ENCODE measurements around the gene RPL18. TPM values are rescaled to one million over a fixed set of nuclear protein-coding genes. Genes with fewer than 3 reads are reported as not detected.

RPL18 gene
- total and polyA plus RNA-seq, 9 of the 15 experiments (the other 6 are each of a cell fraction or from before 2014, with no cell fraction given) = 312 to 2,635 (median 1,653) TPM

GRCh38 chr19:48588670-48589401, 30.1 kb downstream of the RPL18 start (continued):
- TF ChIP-seq RREB1 (CRISPR knock-in tag; IDR thresholded peaks at IDR 0.05) = no peak
- peak; percentile 51; the same call in 1 of the 2 replicates for TF ChIP-seq ZNF407 (IDR thresholded peaks at IDR 0.05; ENCODE audit: low read depth)
- peak; percentile 43; the same call in 1 of the 2 replicates for TF ChIP-seq LEF1 (IDR thresholded peaks at IDR 0.05)
- no peak for TF ChIP-seq SAFB2 (IDR thresholded peaks at IDR 0.05; ENCODE audit: borderline replicate concordance, low read depth, low read length, severe bottlenecking)
- no peak for TF ChIP-seq ZNF274 (IDR thresholded peaks at IDR 0.05; ENCODE audit: borderline replicate concordance, low read depth, low read length)
- TF ChIP-seq THAP12 (CRISPR knock-in tag; IDR thresholded peaks at IDR 0.05) = no peak
- TF ChIP-seq ZNF830 (CRISPR knock-in tag; IDR thresholded peaks at IDR 0.05) = no peak

Measured in K562 (cell line).